ENCODE results near the gene CASK. TPM values are rescaled to one million over a fixed set of nuclear protein-coding genes. Genes with fewer than 3 reads are reported as not detected.

CASK gene
- total RNA-seq, 1 experiment from 2014 or later = 163 TPM

- Histone ChIP-seq H3K36me3 (ENCODE audit: control insufficient read depth, insufficient read depth, low read length) (no peaks in the 10 kb centered on the region), H3K27me3 (replicated peaks; ENCODE audit: control insufficient read depth, insufficient read depth, low read length) (no peaks in the 10 kb centered on the region), H3K4me3 (ENCODE audit: low read depth, low read length) (no peak overlapping the region), H3K4me1 (peaks cover 26% of the 10 kb centered on the region), H3K9me3 (no peaks in the 10 kb centered on the region)
- Mint-ChIP-seq H3K4me3 (ENCODE audit: unreplicated experiment) (no peak overlapping the region), H3K27me3 (ENCODE audit: insufficient read depth, unreplicated experiment) (no peaks in the 10 kb centered on the region), H3K9me3 (ENCODE audit: unreplicated experiment) (no peaks in the 10 kb centered on the region), H3K36me3 (ENCODE audit: insufficient read depth, unreplicated experiment) (peaks cover 15% of the 10 kb centered on the region), H3K4me1 (ENCODE audit: low read depth, unreplicated experiment) (peaks cover 9% of the 10 kb centered on the region), H3K27ac (ENCODE audit: unreplicated experiment) (no peak overlapping the region)
- TF ChIP-seq CTCF (IDR thresholded peaks at IDR 0.05; ENCODE audit: insufficient read depth in 1 of 2, low read depth in 1 of 2, low read length in 1 of 2, severe bottlenecking in 1 of 2, unreplicated experiment in 1 of 2) = no peak
- no peak for DNase-seq
- no TSS peak for BruUV-seq (replicated peaks)
- intact Hi-C loops (cut with micrococcal nuclease; ENCODE audit: unreplicated experiment) = no loop called here
- POLR2A ChIA-PET = no interaction called here
- CTCF ChIA-PET = no interaction called here
Observed at GRCh38 chrX:41470706-41471105, 452.6 kb downstream of the CASK start.

GRCh38 chrX:41468647-41469323 is 454.6 kb downstream of the CASK start:
- DNase-seq = no peak
- H3K9me3 ChIP-seq = no peaks in the 10 kb centered on the region
- Mint-ChIP-seq H3K36me3 (ENCODE audit: insufficient read depth, unreplicated experiment) (no peaks in the 10 kb centered on the region), H3K27ac (ENCODE audit: unreplicated experiment) (no peak overlapping the region), H3K4me3 (ENCODE audit: unreplicated experiment) (no peak overlapping the region), H3K4me1 (ENCODE audit: low read depth, unreplicated experiment) (no peaks in the 10 kb centered on the region), H3K27me3 (ENCODE audit: insufficient read depth, unreplicated experiment) (no peaks in the 10 kb centered on the region), H3K9me3 (ENCODE audit: unreplicated experiment) (no peaks in the 10 kb centered on the region)
- H3K4me3 ChIP-seq (ENCODE audit: low read depth, low read length) = no peak overlapping the region
- ChIA-PET CTCF (no interaction called here), POLR2A (no interaction called here)
- H3K4me1 ChIP-seq = peaks cover 10% of the 10 kb centered on the region; the same call in 1 of the 2 replicates
- TF ChIP-seq CTCF (IDR thresholded peaks at IDR 0.05; ENCODE audit: insufficient read depth in 1 of 2, low read depth in 1 of 2, low read length in 1 of 2, severe bottlenecking in 1 of 2, unreplicated experiment in 1 of 2) = no peak
- H3K36me3 ChIP-seq (ENCODE audit: control insufficient read depth, insufficient read depth, low read length) = no peaks in the 10 kb centered on the region
- H3K27me3 ChIP-seq (replicated peaks; ENCODE audit: control insufficient read depth, insufficient read depth, low read length) = no peaks in the 10 kb centered on the region
- no TSS peak for BruUV-seq (replicated peaks)
- intact Hi-C loops (cut with micrococcal nuclease; ENCODE audit: unreplicated experiment) = no loop called here

Other genes starting within 250 kb of the CASK start
- not detected in 2 replicates for gene GPR34, start 234.6 kb downstream of the CASK start, total RNA-seq (2022)
- not detected in 2 replicates for gene GPR82, start 199.4 kb downstream of the CASK start, total RNA-seq (2022)